IMR-90 (cell line): ENCODE data around the gene SEMA3G. TPM values are rescaled to one million over a fixed set of nuclear protein-coding genes. Genes with fewer than 3 reads are reported as not detected.

Source experiments
- ATAC-seq: fragments of 200-7000 bp; cut with Tn5 transposase; 2 replicates; pipeline ENCODE4 v1.9.1; 2020; ENCODE audit warnings: low read depth, mild to moderate bottlenecking, moderate library complexity
- BruUV-seq: library from RNA; stranded (reverse); fragments of 400-500 nt; replicated peaks from 2 replicates; lab custom pipeline; 2021; lab: Mats Ljungman, UMichigan
- CTCF ChIA-PET: fragments of 300-600 bp; formaldehyde crosslinking; extraction: SDS; loops from one replicate; lab custom pipeline; 2021; ENCODE audit warnings: antibody characterized with exemption; lab: Yijun Ruan, JAX
- POLR2A ChIA-PET: fragments of 300-600 bp; sonication (Branson Sonifier 250); formaldehyde crosslinking; loops from one replicate; lab custom pipeline; 2022; ENCODE audit warnings: antibody characterized with exemption; ENCODE audit not compliant: unreplicated experiment; lab: Charles Lee
- DNase-seq: peaks from one replicate; pipeline ENCODE4 v3.0.0; 2013
- H2AFZ ChIP-seq: replicated peaks from 2 replicates; pipeline ENCODE3; 2013; ENCODE audit warnings: low read length, mild to moderate bottlenecking; ENCODE audit not compliant: poor library complexity
- H2AK5ac ChIP-seq: 2 replicates; pipeline ENCODE4 v1.6.1; 2013; ENCODE audit warnings: low read depth, low read length, inconsistent platforms
- H2AK9ac ChIP-seq: replicated peaks from 2 replicates; pipeline ENCODE3; 2013; ENCODE audit warnings: mild to moderate bottlenecking, low read depth, low read length, moderate library complexity; ENCODE audit not compliant: poor library complexity
- H2BK120ac ChIP-seq: 2 replicates; pipeline ENCODE4 v1.6.1; 2013; ENCODE audit warnings: low read depth, low read length, inconsistent platforms
- H2BK15ac ChIP-seq: 3 replicates; pipeline ENCODE4 v1.6.1; 2013; ENCODE audit warnings: low read depth, low read length, inconsistent platforms
- H2BK20ac ChIP-seq: 2 replicates; pipeline ENCODE4 v1.6.1; 2013; ENCODE audit warnings: low read depth, mild to moderate bottlenecking, inconsistent platforms, low read length, moderate library complexity
- H2BK5ac ChIP-seq: 2 replicates; pipeline ENCODE4 v1.6.1; 2013; ENCODE audit warnings: mild to moderate bottlenecking, low read depth, low read length, inconsistent platforms; ENCODE audit not compliant: poor library complexity, severe bottlenecking
- H3K14ac ChIP-seq: replicated peaks from 2 replicates; pipeline ENCODE4 v1.6.1; 2013; ENCODE audit warnings: low read depth, low read length, inconsistent platforms
- H3K18ac ChIP-seq: 2 replicates; pipeline ENCODE4 v1.6.1; 2013; ENCODE audit warnings: low read depth, low read length, control low read depth
- H3K23ac ChIP-seq: 2 replicates; pipeline ENCODE4 v1.6.1; 2013; ENCODE audit warnings: low read depth, low read length, inconsistent platforms
- H3K27ac ChIP-seq: 2 replicates; pipeline ENCODE4 v1.5.1; 2013; ENCODE audit warnings: mild to moderate bottlenecking, control low read depth, low read length; ENCODE audit not compliant: insufficient read depth
- H3K27me3 ChIP-seq: 2 replicates; pipeline ENCODE4 v1.6.1; 2013; ENCODE audit warnings: low read length; ENCODE audit not compliant: control insufficient read depth, insufficient read depth
- H3K36me3 ChIP-seq: 2 replicates; pipeline ENCODE4 v1.6.1; 2013; ENCODE audit warnings: low read length, mixed read lengths; ENCODE audit not compliant: control insufficient read depth, insufficient read depth
- H3K4ac ChIP-seq: 2 replicates; pipeline ENCODE4 v1.6.1; 2013; ENCODE audit warnings: low read depth, low read length, inconsistent platforms
- H3K4me1 ChIP-seq: 2 replicates; pipeline ENCODE4 v1.6.1; 2013; ENCODE audit warnings: low read length, mixed read lengths; ENCODE audit not compliant: control insufficient read depth, insufficient read depth
- H3K4me2 ChIP-seq: 2 replicates; pipeline ENCODE4 v1.6.1; 2013; ENCODE audit warnings: low read depth, mild to moderate bottlenecking, control low read depth, low read length, moderate library complexity
- H3K4me3 ChIP-seq: 2 replicates; pipeline ENCODE4 v1.5.1; 2013; ENCODE audit warnings: low read depth, mild to moderate bottlenecking, control low read depth, low read length, moderate library complexity; ENCODE audit not compliant: insufficient read depth
- H3K56ac ChIP-seq: 2 replicates; pipeline ENCODE4 v1.6.1; 2013; ENCODE audit warnings: low read length, inconsistent platforms; ENCODE audit not compliant: insufficient read depth; ENCODE audit errors: extremely low read depth
- H3K79me1 ChIP-seq, 2 experiments: 2 replicates each; pipeline ENCODE4 v1.6.1; 2013; ENCODE audit warnings: low read length in 2 of 2, inconsistent platforms in 1 of 2, low read depth in 1 of 2
- H3K9ac ChIP-seq: 2 replicates; pipeline ENCODE4 v1.6.1; 2013; ENCODE audit warnings: low read depth, low read length, control low read depth
- H3K9me1 ChIP-seq: 2 replicates; pipeline ENCODE4 v1.6.1; 2013; ENCODE audit warnings: low read length, inconsistent platforms; ENCODE audit not compliant: insufficient read depth
- H3K9me3 ChIP-seq: 2 replicates; pipeline ENCODE4 v1.6.1; 2013; ENCODE audit warnings: low read length; ENCODE audit not compliant: control insufficient read depth, insufficient read depth
- H4K20me1 ChIP-seq: 2 replicates; pipeline ENCODE4 v1.6.1; 2013; ENCODE audit warnings: low read length, inconsistent platforms; ENCODE audit not compliant: insufficient read depth
- H4K5ac ChIP-seq: 2 replicates; pipeline ENCODE4 v1.6.1; 2013; ENCODE audit warnings: mild to moderate bottlenecking, low read depth, low read length, control low read depth
- H4K8ac ChIP-seq, 2 experiments: 2 replicates each; pipeline ENCODE4 v1.6.1; 2013; ENCODE audit warnings: low read depth in 2 of 2, low read length in 2 of 2, control low read depth in 1 of 2, inconsistent platforms in 1 of 2
- H4K91ac ChIP-seq: 2 replicates; pipeline ENCODE4 v1.6.1; 2013; ENCODE audit warnings: low read depth, low read length, inconsistent platforms; ENCODE audit not compliant: insufficient read depth
- BHLHE40 ChIP-seq: fragments of 150-350 bp; IDR thresholded peaks from 2 replicates; pipeline ENCODE4 v1.6.1; 2016; ENCODE audit warnings: mild to moderate bottlenecking, low read depth, low read length
- CEBPB ChIP-seq: IDR thresholded peaks from 2 replicates; pipeline ENCODE4 v1.6.1; 2012; ENCODE audit warnings: low read depth, low read length, improper control_type of control experiment
- CHD1 ChIP-seq: IDR thresholded peaks from 2 replicates; pipeline ENCODE4 v1.6.1; 2012; ENCODE audit warnings: low read depth, low read length, improper control_type of control experiment
- FOS ChIP-seq: fragments of 150-350 bp; IDR thresholded peaks from 2 replicates; pipeline ENCODE4 v1.6.1; 2016; ENCODE audit warnings: low read depth, low read length
- MAFK ChIP-seq: IDR thresholded peaks from 2 replicates; pipeline ENCODE4 v1.6.1; 2012; ENCODE audit warnings: low read depth, low read length, improper control_type of control experiment
- MAZ ChIP-seq: IDR thresholded peaks from 2 replicates; pipeline ENCODE4 v1.6.1; 2012; ENCODE audit warnings: low read depth, mild to moderate bottlenecking, low read length, improper control_type of control experiment, moderate library complexity, borderline replicate concordance
- MXI1 ChIP-seq: IDR thresholded peaks from 2 replicates; pipeline ENCODE4 v1.6.1; 2012; ENCODE audit warnings: low read depth, mild to moderate bottlenecking, low read length, moderate library complexity, borderline replicate concordance
- NFE2L2 ChIP-seq: fragments of 150-350 bp; IDR thresholded peaks from 2 replicates; pipeline ENCODE4 v1.6.1; 2016; ENCODE audit warnings: low read depth, mild to moderate bottlenecking, low read length
- POLR2A ChIP-seq: IDR thresholded peaks from 2 replicates; pipeline ENCODE4 v1.6.1; 2012; ENCODE audit warnings: mild to moderate bottlenecking, low read depth, low read length
- RAD21 ChIP-seq: IDR thresholded peaks from 2 replicates; pipeline ENCODE4 v1.6.1; 2012; ENCODE audit warnings: low read length, improper control_type of control experiment
- RCOR1 ChIP-seq: IDR thresholded peaks from 2 replicates; pipeline ENCODE4 v1.6.1; 2012; ENCODE audit warnings: mild to moderate bottlenecking, low read length, improper control_type of control experiment; ENCODE audit not compliant: insufficient replicate concordance
- RFX5 ChIP-seq: IDR thresholded peaks from 2 replicates; pipeline ENCODE4 v1.8.0; 2012; ENCODE audit warnings: low read depth, mild to moderate bottlenecking, low read length, moderate library complexity
- SMC3 ChIP-seq: fragments of 150-350 bp; IDR thresholded peaks from 2 replicates; pipeline ENCODE4 v1.6.1; 2016; ENCODE audit warnings: low read depth, mild to moderate bottlenecking, antibody characterized with exemption, low read length, moderate library complexity
- WGBS, 2 experiments: methylation state at CpG; one replicate each; pipeline versions ENCODE4 v1.1.5 to v1.1.7; 2013; ENCODE audit warnings: missing lambda C conversion rate in 2 of 2; ENCODE audit not compliant: insufficient read length in 1 of 2; ENCODE audit errors: extremely low coverage in 2 of 2; 5-methylcytosine and 5-hydroxymethylcytosine counted together
- dilution Hi-C: fragments of 300-500 bp; cut with HindIII; formaldehyde crosslinking; loops from one replicate; pipeline ENCODE4 v1.14.3; 2018; ENCODE audit warnings: low sequenced_read_pairs; ENCODE audit not compliant: unreplicated experiment
- in situ Hi-C: fragments of 300-500 bp; cut with MboI; formaldehyde crosslinking; loops from 3 replicates; pipeline ENCODE4 v1.14.3; 2019; ENCODE audit warnings: low sequenced_read_pairs, inconsistent platforms, mixed read lengths
- intact Hi-C: fragments of 100-400 bp; cut with micrococcal nuclease; formaldehyde crosslinking; loops from 2 replicates; pipeline ENCODE4 v1.10.0; 2022
- polyA plus RNA-seq, 3 experiments: library from polyadenylated mRNA; depleted of rRNA; stranded (reverse); fragments of >200 nt; gene quantifications; 2 replicates each; pipeline ENCODE4 v1.2.3, GENCODE V29; 2012; ENCODE audit warnings: low replicate concordance in 1 of 3
- total RNA-seq: library from RNA; depleted of rRNA; stranded (reverse); fragments of >200 nt; gene quantifications from 2 replicates; pipeline ENCODE4 v1.2.3, GENCODE V29; 2012
- TF ChIP-seq, protein P1 (sequence below): conservative IDR thresholded peaks from 2 replicates; pipeline ENCODE4 v1.5.1; 2012; ENCODE audit warnings: mild to moderate bottlenecking, low read depth, low read length, improper control_type of control experiment
- TF ChIP-seq, protein P2 (sequence below): fragments of 150-350 bp; IDR thresholded peaks from 2 replicates; pipeline ENCODE4 v1.6.1; 2017; ENCODE audit warnings: mild to moderate bottlenecking, antibody characterized with exemption, low read length, low read depth

The SEMA3G gene
- total and polyA plus RNA-seq, 2 of the 4 experiments (the other 2 are of a cell fraction) = 0.07 TPM; not detected in 1

DNA sequence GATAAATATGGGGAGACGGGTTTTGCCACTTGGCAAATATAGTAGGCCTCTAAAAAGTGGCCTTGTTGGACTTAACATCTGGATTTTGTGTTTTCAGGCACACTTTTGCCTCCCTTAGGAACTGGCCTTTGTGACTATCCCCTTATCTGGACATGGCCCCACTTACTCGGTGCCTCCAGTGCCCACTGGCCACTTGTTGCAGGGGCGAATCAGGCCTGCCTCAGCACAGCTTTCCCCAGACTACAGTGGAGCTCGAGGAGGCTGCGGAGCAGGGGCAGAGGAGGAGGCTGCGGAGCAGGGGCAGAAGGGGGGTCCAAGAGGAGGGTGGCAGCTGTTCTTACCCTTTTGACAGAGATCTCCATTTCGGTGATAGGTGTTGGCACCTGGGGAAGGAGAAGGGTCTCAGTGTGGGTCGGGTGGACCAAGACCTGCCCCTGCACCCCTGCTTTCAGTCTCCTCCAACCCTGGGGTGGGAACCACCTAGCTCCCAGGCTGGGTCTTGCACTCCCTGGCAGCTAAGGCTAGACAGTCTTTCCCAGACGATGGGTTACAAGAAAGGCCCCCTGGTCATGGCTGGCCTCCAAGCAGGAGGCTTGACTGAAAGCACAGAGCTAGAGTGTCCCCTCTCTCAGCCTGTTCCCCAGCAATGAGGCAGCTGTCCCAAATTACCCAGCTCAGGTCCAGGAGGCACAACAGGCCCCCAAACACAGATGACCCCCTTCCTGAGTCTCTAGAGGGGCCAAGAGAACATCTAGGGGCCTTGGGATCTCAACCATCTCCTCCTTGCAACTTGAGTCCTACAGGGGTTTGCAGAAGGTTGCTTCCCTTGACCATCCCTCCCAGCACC lies 6.1 kb downstream of the SEMA3G start:
- dilution Hi-C loops = no loop called here
- whole genome bisulfite sequencing, 2 experiments = 100% methylated on average over 1 of the region's 9 CpGs; no CpG with 5 or more reads in 1 of the 2 experiments
- Histone ChIP-seq H4K20me1 (no peaks in the 10 kb centered on the region; the same call in 1 of the 2 replicates), H2BK120ac (no peak overlapping the region), H3K9ac (no peak overlapping the region), H2AK9ac (no peak overlapping the region), H3K23ac (no peak overlapping the region), H3K4me1 (peaks cover 8% of the 10 kb centered on the region; the same call in 1 of the 2 replicates), H3K27ac (no peak overlapping the region), H3K4me3 (no peak overlapping the region), H2BK20ac (no peak overlapping the region), H2AFZ (no peak overlapping the region), H4K5ac (no peak overlapping the region), H4K8ac (no peak overlapping the region), H3K79me1 (no peaks in the 10 kb centered on the region), H3K14ac (no peak overlapping the region), H3K4ac (no peak overlapping the region), H3K36me3 (no peaks in the 10 kb centered on the region), H4K91ac (no peak overlapping the region), H3K4me2 (no peak overlapping the region), H3K27me3 (peaks cover 13% of the 10 kb centered on the region), H3K56ac (no peak overlapping the region), H2BK5ac (no peak overlapping the region), H3K9me1 (no peaks in the 10 kb centered on the region), H2AK5ac (no peak overlapping the region), H2BK15ac (no peak overlapping the region), H3K18ac (no peak overlapping the region), H3K9me3 (no peaks in the 10 kb centered on the region)
- no peak for ATAC-seq
- DNase-seq = no peak
- POLR2A ChIA-PET = no interaction called here
- CTCF ChIA-PET = no interaction called here
- intact Hi-C loops = no loop called here
- in situ Hi-C loops = no loop called here
- no TSS peak for BruUV-seq
- TF ChIP-seq FOS = no peak
- TF ChIP-seq RAD21 = no peak
- TF ChIP-seq NFE2L2 = no peak
- TF ChIP-seq RCOR1 = no peak
- TF ChIP-seq, protein P1, sequence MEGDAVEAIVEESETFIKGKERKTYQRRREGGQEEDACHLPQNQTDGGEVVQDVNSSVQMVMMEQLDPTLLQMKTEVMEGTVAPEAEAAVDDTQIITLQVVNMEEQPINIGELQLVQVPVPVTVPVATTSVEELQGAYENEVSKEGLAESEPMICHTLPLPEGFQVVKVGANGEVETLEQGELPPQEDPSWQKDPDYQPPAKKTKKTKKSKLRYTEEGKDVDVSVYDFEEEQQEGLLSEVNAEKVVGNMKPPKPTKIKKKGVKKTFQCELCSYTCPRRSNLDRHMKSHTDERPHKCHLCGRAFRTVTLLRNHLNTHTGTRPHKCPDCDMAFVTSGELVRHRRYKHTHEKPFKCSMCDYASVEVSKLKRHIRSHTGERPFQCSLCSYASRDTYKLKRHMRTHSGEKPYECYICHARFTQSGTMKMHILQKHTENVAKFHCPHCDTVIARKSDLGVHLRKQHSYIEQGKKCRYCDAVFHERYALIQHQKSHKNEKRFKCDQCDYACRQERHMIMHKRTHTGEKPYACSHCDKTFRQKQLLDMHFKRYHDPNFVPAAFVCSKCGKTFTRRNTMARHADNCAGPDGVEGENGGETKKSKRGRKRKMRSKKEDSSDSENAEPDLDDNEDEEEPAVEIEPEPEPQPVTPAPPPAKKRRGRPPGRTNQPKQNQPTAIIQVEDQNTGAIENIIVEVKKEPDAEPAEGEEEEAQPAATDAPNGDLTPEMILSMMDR = no peak
- no peak for TF ChIP-seq RFX5
- TF ChIP-seq MXI1 = no peak
- TF ChIP-seq MAFK = no peak
- no peak for TF ChIP-seq CEBPB
- no peak for TF ChIP-seq MAZ
- TF ChIP-seq CHD1 = no peak
- TF ChIP-seq POLR2A = no peak
- TF ChIP-seq BHLHE40 = no peak
- no peak for TF ChIP-seq SMC3
- TF ChIP-seq, protein P2, sequence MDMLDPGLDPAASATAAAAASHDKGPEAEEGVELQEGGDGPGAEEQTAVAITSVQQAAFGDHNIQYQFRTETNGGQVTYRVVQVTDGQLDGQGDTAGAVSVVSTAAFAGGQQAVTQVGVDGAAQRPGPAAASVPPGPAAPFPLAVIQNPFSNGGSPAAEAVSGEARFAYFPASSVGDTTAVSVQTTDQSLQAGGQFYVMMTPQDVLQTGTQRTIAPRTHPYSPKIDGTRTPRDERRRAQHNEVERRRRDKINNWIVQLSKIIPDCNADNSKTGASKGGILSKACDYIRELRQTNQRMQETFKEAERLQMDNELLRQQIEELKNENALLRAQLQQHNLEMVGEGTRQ = no peak
